Measurements from ENCODE around the gene OGFR. TPM values are rescaled to one million over a fixed set of nuclear protein-coding genes. Genes with fewer than 3 reads are reported as not detected.

Gene OGFR
- total RNA-seq, 1 donor, result 31.0 TPM

GRCh38 chr20:62856931-62857619 lies 52.4 kb downstream of the OGFR start:
- H3K4me3 ChIP-seq (ENCODE audit: low read depth, low read length), result no peak overlapping the region
- no peak for DNase-seq (ENCODE audit: low read depth)
- no peak for TF ChIP-seq CTCF (IDR thresholded peaks at IDR 0.05; ENCODE audit: insufficient read depth, low read length)

GRCh38 chr20:62858058-62858830 lies 53.6 kb downstream of the OGFR start:
- no peak overlapping the region for H3K4me3 ChIP-seq (ENCODE audit: low read depth, low read length)
- no peak for TF ChIP-seq CTCF (IDR thresholded peaks at IDR 0.05; ENCODE audit: insufficient read depth, low read length)
- DNase-seq (ENCODE audit: low read depth), result no peak

GRCh38 chr20:62859721-62860120 lies 55.1 kb downstream of the OGFR start:
- TF ChIP-seq CTCF (IDR thresholded peaks at IDR 0.05; ENCODE audit: insufficient read depth, low read length), result no peak
- no peak for DNase-seq (ENCODE audit: low read depth)
- peak overlapping the region; percentile 74 for H3K4me3 ChIP-seq (ENCODE audit: low read depth, low read length)

GRCh38 chr20:62860391-62860923 lies 55.8 kb downstream of the OGFR start:
- DNase-seq (ENCODE audit: low read depth), result peak; percentile 47
- peak; percentile 18 for TF ChIP-seq CTCF (IDR thresholded peaks at IDR 0.05; ENCODE audit: insufficient read depth, low read length)
- peak overlapping the region; percentile 74 for H3K4me3 ChIP-seq (ENCODE audit: low read depth, low read length)

- H3K4me3 ChIP-seq (ENCODE audit: low read depth, low read length), result peak overlapping the region; percentile 74
- no peak for TF ChIP-seq CTCF (IDR thresholded peaks at IDR 0.05; ENCODE audit: insufficient read depth, low read length)
- no peak for DNase-seq (ENCODE audit: low read depth)
These were observed 56.5 kb downstream of the OGFR start for GRCh38 chr20:62860924-62861691.

GRCh38 chr20:62861726-62862336 lies 57.2 kb downstream of the OGFR start, which contains the start of gene TCFL5:
TSS of gene TCFL5 (minus strand) at chr20:62861822. CDS start at chr20:62861670, 152 bp downstream.
- H3K4me3 ChIP-seq (ENCODE audit: low read depth, low read length), result peak within 1 kb of the TSS; percentile 74
- no peak for TF ChIP-seq CTCF (IDR thresholded peaks at IDR 0.05; ENCODE audit: insufficient read depth, low read length)
- DNase-seq (ENCODE audit: low read depth), result peak; percentile 81

Data from fibroblast of the aortic adventitia (primary cell).